HL-60 (cell line): ENCODE results near the gene SKI.

Experiments
- DNase-seq, 2 experiments: peaks; one replicate each; pipeline ENCODE4 v3.0.0-alpha.2; 2010 to 2020; ENCODE audit warnings: low read depth in 1 of 2, low spot score in 1 of 2
- H3K27ac ChIP-seq: fragments of 250-450 bp; sonication (Bioruptor Pico); replicated peaks from 2 replicates; pipeline ENCODE4 v1.5.1; 2020; ENCODE audit warnings: mild to moderate bottlenecking, moderate library complexity
- H3K27me3 ChIP-seq: fragments of 250-450 bp; sonication (Bioruptor Pico); 2 replicates; pipeline ENCODE4 v1.5.1; 2021; ENCODE audit warnings: mild to moderate bottlenecking, moderate library complexity; ENCODE audit not compliant: insufficient read depth, poor library complexity, severe bottlenecking
- H3K4me3 ChIP-seq: replicated peaks from 2 replicates; pipeline ENCODE4 v1.5.1; 2011; ENCODE audit warnings: mild to moderate bottlenecking, control low read depth, low read length; ENCODE audit not compliant: insufficient read depth
- GABPA ChIP-seq: IDR thresholded peaks from 2 replicates; pipeline ENCODE4 v1.6.1; 2012; ENCODE audit warnings: low read depth
- POLR2AphosphoS5 ChIP-seq: IDR thresholded peaks from 2 replicates; pipeline ENCODE4 v1.6.1; 2012; ENCODE audit warnings: low read depth
- SPI1 ChIP-seq: IDR thresholded peaks from 2 replicates; pipeline ENCODE4 v1.6.1; 2012; ENCODE audit warnings: low read depth, mild to moderate bottlenecking, borderline replicate concordance
- TF ChIP-seq, protein P1 (sequence below): IDR thresholded peaks from 2 replicates; pipeline ENCODE4 v1.6.1; 2012; ENCODE audit warnings: low read depth; ENCODE audit not compliant: insufficient replicate concordance
- TF ChIP-seq, protein P2 (sequence below): IDR thresholded peaks from one replicate; pipeline ENCODE4 v1.5.1; 2011; ENCODE audit warnings: low read length, control low read depth, inconsistent platforms; ENCODE audit not compliant: insufficient read depth

Gene SKI

DNA sequence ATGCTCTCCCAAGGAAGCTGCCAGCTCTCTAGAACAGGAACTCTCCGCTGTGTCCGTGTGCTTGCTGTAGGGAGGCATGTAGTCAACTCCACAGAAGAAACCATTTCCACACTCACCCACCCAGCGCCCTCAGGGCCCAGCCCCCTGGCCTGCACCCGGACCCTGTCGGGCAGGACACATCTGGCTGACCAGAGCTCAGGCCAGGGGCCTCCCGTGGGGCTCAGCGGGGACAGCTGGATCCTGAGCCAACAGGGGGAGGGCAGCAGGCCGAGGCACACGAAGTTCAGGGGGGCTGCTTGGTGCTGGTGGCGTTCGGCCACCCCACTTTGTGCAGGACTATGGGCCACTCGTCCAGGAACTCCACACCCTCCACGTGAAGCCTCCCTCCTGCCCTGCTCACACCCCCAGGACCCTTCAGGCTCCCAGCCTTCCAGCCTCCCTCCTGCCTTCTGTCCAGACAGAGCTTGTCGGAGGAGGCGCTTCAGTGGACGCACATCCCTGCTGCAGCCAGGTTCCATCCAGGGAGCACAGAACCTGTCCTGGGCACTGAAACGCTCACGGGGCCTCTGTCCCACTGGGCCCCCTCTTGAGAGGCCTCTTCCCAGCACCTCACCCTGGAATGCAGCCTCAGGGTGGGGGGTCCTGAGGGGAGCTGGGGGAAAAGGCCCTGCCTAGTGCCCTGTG lies 18.6 kb upstream of the SKI start:
- H3K27me3 ChIP-seq: no peaks in the 10 kb centered on the region
- no peak for DNase-seq
- TF ChIP-seq, protein P1, sequence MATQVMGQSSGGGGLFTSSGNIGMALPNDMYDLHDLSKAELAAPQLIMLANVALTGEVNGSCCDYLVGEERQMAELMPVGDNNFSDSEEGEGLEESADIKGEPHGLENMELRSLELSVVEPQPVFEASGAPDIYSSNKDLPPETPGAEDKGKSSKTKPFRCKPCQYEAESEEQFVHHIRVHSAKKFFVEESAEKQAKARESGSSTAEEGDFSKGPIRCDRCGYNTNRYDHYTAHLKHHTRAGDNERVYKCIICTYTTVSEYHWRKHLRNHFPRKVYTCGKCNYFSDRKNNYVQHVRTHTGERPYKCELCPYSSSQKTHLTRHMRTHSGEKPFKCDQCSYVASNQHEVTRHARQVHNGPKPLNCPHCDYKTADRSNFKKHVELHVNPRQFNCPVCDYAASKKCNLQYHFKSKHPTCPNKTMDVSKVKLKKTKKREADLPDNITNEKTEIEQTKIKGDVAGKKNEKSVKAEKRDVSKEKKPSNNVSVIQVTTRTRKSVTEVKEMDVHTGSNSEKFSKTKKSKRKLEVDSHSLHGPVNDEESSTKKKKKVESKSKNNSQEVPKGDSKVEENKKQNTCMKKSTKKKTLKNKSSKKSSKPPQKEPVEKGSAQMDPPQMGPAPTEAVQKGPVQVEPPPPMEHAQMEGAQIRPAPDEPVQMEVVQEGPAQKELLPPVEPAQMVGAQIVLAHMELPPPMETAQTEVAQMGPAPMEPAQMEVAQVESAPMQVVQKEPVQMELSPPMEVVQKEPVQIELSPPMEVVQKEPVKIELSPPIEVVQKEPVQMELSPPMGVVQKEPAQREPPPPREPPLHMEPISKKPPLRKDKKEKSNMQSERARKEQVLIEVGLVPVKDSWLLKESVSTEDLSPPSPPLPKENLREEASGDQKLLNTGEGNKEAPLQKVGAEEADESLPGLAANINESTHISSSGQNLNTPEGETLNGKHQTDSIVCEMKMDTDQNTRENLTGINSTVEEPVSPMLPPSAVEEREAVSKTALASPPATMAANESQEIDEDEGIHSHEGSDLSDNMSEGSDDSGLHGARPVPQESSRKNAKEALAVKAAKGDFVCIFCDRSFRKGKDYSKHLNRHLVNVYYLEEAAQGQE: no peak
- TF ChIP-seq, protein P2, sequence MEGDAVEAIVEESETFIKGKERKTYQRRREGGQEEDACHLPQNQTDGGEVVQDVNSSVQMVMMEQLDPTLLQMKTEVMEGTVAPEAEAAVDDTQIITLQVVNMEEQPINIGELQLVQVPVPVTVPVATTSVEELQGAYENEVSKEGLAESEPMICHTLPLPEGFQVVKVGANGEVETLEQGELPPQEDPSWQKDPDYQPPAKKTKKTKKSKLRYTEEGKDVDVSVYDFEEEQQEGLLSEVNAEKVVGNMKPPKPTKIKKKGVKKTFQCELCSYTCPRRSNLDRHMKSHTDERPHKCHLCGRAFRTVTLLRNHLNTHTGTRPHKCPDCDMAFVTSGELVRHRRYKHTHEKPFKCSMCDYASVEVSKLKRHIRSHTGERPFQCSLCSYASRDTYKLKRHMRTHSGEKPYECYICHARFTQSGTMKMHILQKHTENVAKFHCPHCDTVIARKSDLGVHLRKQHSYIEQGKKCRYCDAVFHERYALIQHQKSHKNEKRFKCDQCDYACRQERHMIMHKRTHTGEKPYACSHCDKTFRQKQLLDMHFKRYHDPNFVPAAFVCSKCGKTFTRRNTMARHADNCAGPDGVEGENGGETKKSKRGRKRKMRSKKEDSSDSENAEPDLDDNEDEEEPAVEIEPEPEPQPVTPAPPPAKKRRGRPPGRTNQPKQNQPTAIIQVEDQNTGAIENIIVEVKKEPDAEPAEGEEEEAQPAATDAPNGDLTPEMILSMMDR: no peak
- TF ChIP-seq GABPA (no peak), POLR2AphosphoS5 (no peak)
- no peak overlapping the region for H3K4me3 ChIP-seq
- no peak overlapping the region for H3K27ac ChIP-seq

DNA sequence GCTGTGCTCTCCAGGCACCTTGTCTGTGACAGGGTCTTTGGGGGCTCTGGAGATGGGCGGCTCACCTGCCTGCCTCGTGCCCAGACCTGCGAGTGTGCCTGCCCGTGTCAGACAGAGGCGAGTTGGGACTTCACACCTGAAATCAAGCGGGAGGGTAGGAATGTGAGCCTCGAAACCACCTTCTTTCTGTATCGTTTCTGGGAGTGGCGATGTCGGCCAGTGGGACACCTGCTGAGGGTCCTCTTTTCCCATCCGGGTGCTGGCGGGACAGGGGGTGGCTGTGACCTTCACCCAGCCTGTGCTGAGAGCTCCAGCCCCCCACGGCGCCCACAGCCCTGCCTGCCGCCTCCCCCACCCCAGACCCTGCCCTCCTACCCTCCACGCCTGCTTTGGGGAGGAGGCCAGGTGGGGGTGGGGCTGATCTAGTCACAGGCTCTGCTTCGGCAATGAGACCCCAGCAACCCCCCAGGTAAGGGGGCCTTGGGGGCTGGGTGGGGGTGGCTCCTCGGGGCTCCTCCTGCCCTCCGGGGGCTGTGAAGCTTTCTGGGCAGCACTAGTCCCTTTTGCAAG lies 17.9 kb upstream of the SKI start:
- no peaks in the 10 kb centered on the region for H3K27me3 ChIP-seq
- H3K27ac ChIP-seq: no peak overlapping the region
- DNase-seq: no peak
- no peak for TF ChIP-seq SPI1
- TF ChIP-seq POLR2AphosphoS5: no peak
- TF ChIP-seq, protein P2: no peak
- TF ChIP-seq, protein P1: no peak
- TF ChIP-seq GABPA: no peak
- H3K4me3 ChIP-seq: no peak overlapping the region

DNA sequence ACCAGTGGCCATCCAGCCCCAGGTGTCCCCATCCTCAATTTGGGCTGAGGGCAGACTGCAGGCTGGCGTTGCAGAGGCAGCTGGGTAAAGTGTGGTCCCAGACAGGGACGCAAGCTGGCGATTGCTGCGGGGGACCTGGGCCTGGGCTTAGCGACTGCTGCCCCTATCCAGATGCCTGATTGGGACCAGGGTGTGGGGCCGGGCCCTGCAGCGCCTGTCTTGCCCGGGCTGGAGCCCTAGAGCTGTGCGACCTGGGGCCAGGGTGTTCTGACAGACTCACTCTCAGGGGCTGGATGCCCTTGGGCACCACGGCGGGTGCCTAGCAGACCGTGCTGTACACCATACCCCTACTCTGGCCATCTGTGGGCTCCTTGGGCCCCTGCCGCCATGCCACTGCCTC lies 17.3 kb upstream of the SKI start:
- DNase-seq: no peak
- no peak overlapping the region for H3K27ac ChIP-seq
- TF ChIP-seq GABPA: no peak
- TF ChIP-seq, protein P2: no peak
- TF ChIP-seq, protein P1: no peak
- no peak for TF ChIP-seq POLR2AphosphoS5
- no peak for TF ChIP-seq SPI1
- H3K4me3 ChIP-seq: no peak overlapping the region
- no peaks in the 10 kb centered on the region for H3K27me3 ChIP-seq
